ENCODE data around the gene EHD3.
"Not testable (repeated sequence)": the region's sequence is repeated elsewhere in the genome, so short reads cannot be mapped to it uniquely, and the experiment has no call there.

EHD3 gene

GRCh38 chr2:31282634-31283033 lies 48.7 kb downstream of the EHD3 start:
- Histone ChIP-seq H3K4me1 (ENCODE audit: control insufficient read depth, insufficient read depth, low read length) (peaks cover 3% of the 10 kb centered on the region), H3K36me3 (ENCODE audit: insufficient read depth, low read length) (no peaks in the 10 kb centered on the region), H3K9ac (ENCODE audit: low read depth, low read length) (no peak overlapping the region), H3K27me3 (ENCODE audit: control insufficient read depth, insufficient read depth, low read length) (peaks cover 4% of the 10 kb centered on the region), H3K4me2 (ENCODE audit: low read length) (no peak overlapping the region), H3K9me3 (replicated peaks; ENCODE audit: low read length) (no peaks in the 10 kb centered on the region), H3K4me3 (ENCODE audit: low read length) (no peak overlapping the region)

- not testable (repeated sequence) for H3K27me3 ChIP-seq (ENCODE audit: control insufficient read depth, insufficient read depth, low read length); H3K4me3 ChIP-seq (ENCODE audit: low read length); H3K4me2 ChIP-seq (ENCODE audit: low read length); H3K9me3 ChIP-seq (replicated peaks; ENCODE audit: low read length); H3K36me3 ChIP-seq (ENCODE audit: insufficient read depth, low read length); H3K9ac ChIP-seq (ENCODE audit: low read depth, low read length); H3K4me1 ChIP-seq (ENCODE audit: control insufficient read depth, insufficient read depth, low read length)
Observed at GRCh38 chr2:31283193-31283919, 49.4 kb downstream of the EHD3 start.

GRCh38 chr2:31284107-31284506 lies 50.2 kb downstream of the EHD3 start:
- H3K9ac ChIP-seq (ENCODE audit: low read depth, low read length), result no peak overlapping the region
- H3K4me2 ChIP-seq (ENCODE audit: low read length), result no peak overlapping the region
- no peaks in the 10 kb centered on the region for H3K9me3 ChIP-seq (replicated peaks; ENCODE audit: low read length)
- no peaks in the 10 kb centered on the region for H3K27me3 ChIP-seq (ENCODE audit: control insufficient read depth, insufficient read depth, low read length)
- H3K4me1 ChIP-seq (ENCODE audit: control insufficient read depth, insufficient read depth, low read length), result peaks cover 3% of the 10 kb centered on the region
- no peaks in the 10 kb centered on the region for H3K36me3 ChIP-seq (ENCODE audit: insufficient read depth, low read length)
- H3K4me3 ChIP-seq (ENCODE audit: low read length), result no peak overlapping the region

GRCh38 chr2:31286230-31286629 lies 52.3 kb downstream of the EHD3 start:
- H3K4me3 ChIP-seq (ENCODE audit: low read length), result no peak overlapping the region
- no peaks in the 10 kb centered on the region for H3K36me3 ChIP-seq (ENCODE audit: insufficient read depth, low read length)
- peaks cover 3% of the 10 kb centered on the region for H3K4me1 ChIP-seq (ENCODE audit: control insufficient read depth, insufficient read depth, low read length)
- H3K4me2 ChIP-seq (ENCODE audit: low read length), result no peak overlapping the region
- no peaks in the 10 kb centered on the region for H3K9me3 ChIP-seq (replicated peaks; ENCODE audit: low read length)
- no peak overlapping the region for H3K9ac ChIP-seq (ENCODE audit: low read depth, low read length)
- no peaks in the 10 kb centered on the region for H3K27me3 ChIP-seq (ENCODE audit: control insufficient read depth, insufficient read depth, low read length)

GRCh38 chr2:31286961-31287550 lies 53.1 kb downstream of the EHD3 start:
- Histone ChIP-seq H3K9ac (ENCODE audit: low read depth, low read length) (no peak overlapping the region), H3K36me3 (ENCODE audit: insufficient read depth, low read length) (no peaks in the 10 kb centered on the region), H3K9me3 (replicated peaks; ENCODE audit: low read length) (no peaks in the 10 kb centered on the region), H3K4me2 (ENCODE audit: low read length) (no peak overlapping the region), H3K4me3 (ENCODE audit: low read length) (no peak overlapping the region), H3K27me3 (ENCODE audit: control insufficient read depth, insufficient read depth, low read length) (no peaks in the 10 kb centered on the region), H3K4me1 (ENCODE audit: control insufficient read depth, insufficient read depth, low read length) (peaks cover 3% of the 10 kb centered on the region)

GRCh38 chr2:31287654-31288053 lies 53.7 kb downstream of the EHD3 start:
- no peak overlapping the region for H3K4me2 ChIP-seq (ENCODE audit: low read length)

GRCh38 chr2:31294196-31294595 lies 60.2 kb downstream of the EHD3 start:
- Histone ChIP-seq H3K36me3 (ENCODE audit: insufficient read depth, low read length) (no peaks in the 10 kb centered on the region), H3K27me3 (ENCODE audit: control insufficient read depth, insufficient read depth, low read length) (peaks cover 16% of the 10 kb centered on the region), H3K4me3 (ENCODE audit: low read length) (no peak overlapping the region), H3K4me2 (ENCODE audit: low read length) (no peak overlapping the region), H3K9me3 (replicated peaks; ENCODE audit: low read length) (no peaks in the 10 kb centered on the region), H3K9ac (ENCODE audit: low read depth, low read length) (no peak overlapping the region), H3K4me1 (ENCODE audit: control insufficient read depth, insufficient read depth, low read length) (no peaks in the 10 kb centered on the region)

More at GRCh38 chr2:31287654-31288053, 53.7 kb downstream of the EHD3 start:
- Histone ChIP-seq H3K36me3 (ENCODE audit: insufficient read depth, low read length) (no peaks in the 10 kb centered on the region), H3K9me3 (replicated peaks; ENCODE audit: low read length) (no peaks in the 10 kb centered on the region), H3K27me3 (ENCODE audit: control insufficient read depth, insufficient read depth, low read length) (no peaks in the 10 kb centered on the region), H3K4me3 (ENCODE audit: low read length) (no peak overlapping the region), H3K4me1 (ENCODE audit: control insufficient read depth, insufficient read depth, low read length) (peaks cover 3% of the 10 kb centered on the region), H3K9ac (ENCODE audit: low read depth, low read length) (no peak overlapping the region)

- no peak overlapping the region for H3K9ac ChIP-seq (ENCODE audit: low read depth, low read length)
- no peaks in the 10 kb centered on the region for H3K36me3 ChIP-seq (ENCODE audit: insufficient read depth, low read length)
- H3K4me3 ChIP-seq (ENCODE audit: low read length), result no peak overlapping the region
- H3K9me3 ChIP-seq (replicated peaks; ENCODE audit: low read length), result no peaks in the 10 kb centered on the region
- H3K4me2 ChIP-seq (ENCODE audit: low read length), result no peak overlapping the region
- H3K4me1 ChIP-seq (ENCODE audit: control insufficient read depth, insufficient read depth, low read length), result no peaks in the 10 kb centered on the region
- peaks cover 23% of the 10 kb centered on the region for H3K27me3 ChIP-seq (ENCODE audit: control insufficient read depth, insufficient read depth, low read length)
Observed at GRCh38 chr2:31296641-31297287, 62.8 kb downstream of the EHD3 start.

GRCh38 chr2:31297751-31298150 lies 63.8 kb downstream of the EHD3 start:
- Histone ChIP-seq H3K27me3 (ENCODE audit: control insufficient read depth, insufficient read depth, low read length) (peaks cover 23% of the 10 kb centered on the region), H3K4me1 (ENCODE audit: control insufficient read depth, insufficient read depth, low read length) (no peaks in the 10 kb centered on the region), H3K4me3 (ENCODE audit: low read length) (no peak overlapping the region), H3K9ac (ENCODE audit: low read depth, low read length) (no peak overlapping the region), H3K36me3 (ENCODE audit: insufficient read depth, low read length) (no peaks in the 10 kb centered on the region), H3K9me3 (replicated peaks; ENCODE audit: low read length) (no peaks in the 10 kb centered on the region), H3K4me2 (ENCODE audit: low read length) (no peak overlapping the region)

- H3K4me2 ChIP-seq (ENCODE audit: low read length), result no peak overlapping the region
- no peaks in the 10 kb centered on the region for H3K4me1 ChIP-seq (ENCODE audit: control insufficient read depth, insufficient read depth, low read length)
- no peaks in the 10 kb centered on the region for H3K36me3 ChIP-seq (ENCODE audit: insufficient read depth, low read length)
- no peaks in the 10 kb centered on the region for H3K9me3 ChIP-seq (replicated peaks; ENCODE audit: low read length)
- no peak overlapping the region for H3K4me3 ChIP-seq (ENCODE audit: low read length)
- H3K27me3 ChIP-seq (ENCODE audit: control insufficient read depth, insufficient read depth, low read length), result peaks cover 32% of the 10 kb centered on the region
- no peak overlapping the region for H3K9ac ChIP-seq (ENCODE audit: low read depth, low read length)
Observed at GRCh38 chr2:31299547-31299946, 65.6 kb downstream of the EHD3 start.

GRCh38 chr2:31300309-31300708 lies 66.4 kb downstream of the EHD3 start:
- H3K9me3 ChIP-seq (replicated peaks; ENCODE audit: low read length), result no peaks in the 10 kb centered on the region
- peaks cover 26% of the 10 kb centered on the region for H3K27me3 ChIP-seq (ENCODE audit: control insufficient read depth, insufficient read depth, low read length)
- no peak overlapping the region for H3K9ac ChIP-seq (ENCODE audit: low read depth, low read length)
- no peaks in the 10 kb centered on the region for H3K36me3 ChIP-seq (ENCODE audit: insufficient read depth, low read length)
- H3K4me2 ChIP-seq (ENCODE audit: low read length), result no peak overlapping the region
- no peaks in the 10 kb centered on the region for H3K4me1 ChIP-seq (ENCODE audit: control insufficient read depth, insufficient read depth, low read length)
- H3K4me3 ChIP-seq (ENCODE audit: low read length), result no peak overlapping the region
